ENCODE results near the gene COBLL1.
"Not testable (repeated sequence)": the region's sequence is repeated elsewhere in the genome, so short reads cannot be mapped to it uniquely, and the experiment has no call there.

Gene COBLL1

GRCh38 chr2:164785457-164785856 is 56.2 kb downstream of the COBLL1 start:
- no peak for DNase-seq

- DNase-seq: no peak
Observed at GRCh38 chr2:164784376-164784775, 57.2 kb downstream of the COBLL1 start.

- no peak for DNase-seq
Observed at GRCh38 chr2:164782323-164782722, 59.3 kb downstream of the COBLL1 start.

- no peak for DNase-seq
Observed at GRCh38 chr2:164781394-164781793, 60.2 kb downstream of the COBLL1 start.

GRCh38 chr2:164780611-164781178 is 60.9 kb downstream of the COBLL1 start:
- DNase-seq: no peak

GRCh38 chr2:164779383-164780057 is 62.1 kb downstream of the COBLL1 start:
- no peak for DNase-seq

GRCh38 chr2:164778723-164779122 is 62.9 kb downstream of the COBLL1 start:
- no peak for DNase-seq

- no peak for DNase-seq
Observed at GRCh38 chr2:164777847-164778461, 63.7 kb downstream of the COBLL1 start.

- DNase-seq: no peak
Observed at GRCh38 chr2:164773635-164774034, 68.0 kb downstream of the COBLL1 start.

- no peak for DNase-seq
Observed at GRCh38 chr2:164773091-164773490, 68.5 kb downstream of the COBLL1 start.

GRCh38 chr2:164771897-164772296 is 69.7 kb downstream of the COBLL1 start:
- DNase-seq: no peak

GRCh38 chr2:164770421-164770916 is 71.2 kb downstream of the COBLL1 start:
- no peak for DNase-seq

GRCh38 chr2:164766954-164767320 is 74.7 kb downstream of the COBLL1 start:
- no peak for DNase-seq

- no peak for DNase-seq
Observed at GRCh38 chr2:164766216-164766953, 75.2 kb downstream of the COBLL1 start.

GRCh38 chr2:164764996-164765395 is 76.6 kb downstream of the COBLL1 start:
- no peak for DNase-seq

- DNase-seq: no peak
Observed at GRCh38 chr2:164764474-164764873, 77.1 kb downstream of the COBLL1 start.

GRCh38 chr2:164763431-164763830 is 78.2 kb downstream of the COBLL1 start:
- DNase-seq: no peak

- no peak for DNase-seq
Observed at GRCh38 chr2:164761737-164762460, 79.7 kb downstream of the COBLL1 start.

GRCh38 chr2:164761201-164761600 is 80.4 kb downstream of the COBLL1 start:
- not testable (repeated sequence) for DNase-seq

GRCh38 chr2:164760179-164760578 is 81.4 kb downstream of the COBLL1 start:
- DNase-seq: no peak

GRCh38 chr2:164757934-164758695 is 83.5 kb downstream of the COBLL1 start:
- no peak for DNase-seq

- DNase-seq: no peak
Observed at GRCh38 chr2:164756773-164757172, 84.8 kb downstream of the COBLL1 start.

All from femur (tissue), 1 donor.